ENCODE measurements around the gene SPN. TPM values are rescaled to one million over a fixed set of nuclear protein-coding genes. Genes with fewer than 3 reads are reported as not detected.
"Not testable (repeated sequence)": the region's sequence is repeated elsewhere in the genome, so short reads cannot be mapped to it uniquely, and the experiment has no call there.

Gene SPN
- total and polyA plus RNA-seq, 9 of the 15 experiments (the other 6 are each of a cell fraction or from before 2014, with no cell fraction given), result 24.3 to 225 (median 79.4) TPM

DNA sequence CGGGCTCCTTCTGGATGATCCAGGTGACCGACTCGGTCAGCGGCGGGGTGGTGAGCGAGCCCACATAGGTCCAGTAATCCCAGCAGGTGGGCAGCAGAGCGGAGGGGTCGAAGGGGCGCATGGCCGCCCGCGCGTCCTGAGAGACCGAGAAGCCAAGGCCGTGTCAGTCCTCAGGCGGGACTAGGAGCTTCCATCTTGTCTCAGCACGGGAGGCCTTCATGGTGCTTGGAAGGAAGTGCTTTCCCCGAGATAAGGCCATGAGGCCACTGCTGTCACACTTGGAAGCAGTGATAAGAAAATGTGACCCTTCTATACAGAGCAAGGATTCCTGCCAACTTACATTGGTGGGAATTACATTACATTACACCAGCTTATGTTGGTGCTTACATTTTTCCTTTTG lies 40.3 kb upstream of the SPN start (continued):
- TF ChIP-seq CBFA2T3 (IDR thresholded peaks at IDR 0.05) (peak; percentile 87), TAL1 (IDR thresholded peaks at IDR 0.05) (peak; percentile 81), BHLHE40 (IDR thresholded peaks at IDR 0.05; ENCODE audit: low read length) (peak; percentile 39; the same call in 1 of the 2 replicates), NR2C2 (tag; IDR thresholded peaks at IDR 0.05) (peak; percentile 23; the same call in 1 of the 2 replicates), TARDBP (IDR thresholded peaks at IDR 0.05) (0 out of 2 replicates have a peak, but pooled peaks have one; percentile 26), HDAC2 (IDR thresholded peaks at IDR 0.05) (0 out of 2 replicates have a peak, but pooled peaks have one; percentile 26), NCOR1 (IDR thresholded peaks at IDR 0.05) (peak; percentile 79), TCF3 (CRISPR knock-in tag; IDR thresholded peaks at IDR 0.05) (peak; percentile 70), CXXC5 (CRISPR knock-in tag; IDR thresholded peaks at IDR 0.05) (peak; percentile 79), SUPT5H (IDR thresholded peaks at IDR 0.05) (0 out of 2 replicates have a peak, but pooled peaks have one; percentile 40), ATF1 (tag; IDR thresholded peaks at IDR 0.05) (peak; percentile 46; the same call in 1 of the 2 replicates), TEAD4 (IDR thresholded peaks at IDR 0.05; ENCODE audit: low read length) (0 out of 2 replicates have a peak, but pooled peaks have one; percentile 43), NR4A1 (CRISPR knock-in tag; IDR thresholded peaks at IDR 0.05) (0 out of 2 replicates have a peak, but pooled peaks have one; percentile 48), NR4A1 (tag; IDR thresholded peaks at IDR 0.05) (peak; percentile 75), ETV1 (tag; conservative IDR thresholded peaks at IDR 0.05; ENCODE audit: low read depth) (peak; percentile 69), E2F3 (CRISPR knock-in tag; IDR thresholded peaks at IDR 0.05) (peak; percentile 73; the same call in 1 of the 2 replicates), ZNF239 (CRISPR knock-in tag; IDR thresholded peaks at IDR 0.05) (peak; percentile 47; the same call in 1 of the 2 replicates), EHMT2 (IDR thresholded peaks at IDR 0.05) (0 out of 2 replicates have a peak, but pooled peaks have one; percentile 58), SMARCE1 (IDR thresholded peaks at IDR 0.05) (peak; percentile 63), NFRKB (IDR thresholded peaks at IDR 0.05; ENCODE audit: low read depth) (peak; percentile 95), ZFX (CRISPR knock-in tag; IDR thresholded peaks at IDR 0.05) (peak; percentile 71), EP300 (IDR thresholded peaks at IDR 0.05; ENCODE audit: low read length) (peak; percentile 42; the same call in 1 of the 2 replicates), HIVEP1 (CRISPR knock-in tag; IDR thresholded peaks at IDR 0.05) (0 out of 2 replicates have a peak, but pooled peaks have one; percentile 16)
- TF ChIP-seq NR2C2 (CRISPR knock-in tag; IDR thresholded peaks at IDR 0.05); ATF1 (CRISPR knock-in tag; IDR thresholded peaks at IDR 0.05); TEAD4 (CRISPR knock-in tag; IDR thresholded peaks at IDR 0.05; ENCODE audit: borderline replicate concordance): not testable (repeated sequence)
- TF ChIP-seq, protein P1, sequence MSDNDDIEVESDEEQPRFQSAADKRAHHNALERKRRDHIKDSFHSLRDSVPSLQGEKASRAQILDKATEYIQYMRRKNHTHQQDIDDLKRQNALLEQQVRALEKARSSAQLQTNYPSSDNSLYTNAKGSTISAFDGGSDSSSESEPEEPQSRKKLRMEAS (CRISPR knock-in tag; IDR thresholded peaks at IDR 0.05), result peak; percentile 61
